CD14-positive monocyte (primary cell): ENCODE results near the gene ELFN1. TPM values are rescaled to one million over a fixed set of nuclear protein-coding genes. Genes with fewer than 3 reads are reported as not detected.

Experiments used
- DNase-seq, 3 donors: peaks; one replicate each; pipeline ENCODE4 v3.0.0-alpha.2; 2011 to 2022
- H2AFZ ChIP-seq: 2 replicates; pipeline ENCODE4 v1.6.0; 2012; ENCODE audit warnings: mild to moderate bottlenecking, low read depth, low read length, inconsistent platforms; ENCODE audit not compliant: insufficient read depth, poor library complexity, severe bottlenecking
- H3K27ac ChIP-seq, 2 donors: 1 replicate in 1 of 2; 2 replicates in 1 of 2; pipeline ENCODE4 v1.5.1; 2012 to 2013; ENCODE audit warnings: low read length in 2 of 2, control low read depth in 1 of 2, inconsistent platforms in 1 of 2, low read depth in 1 of 2, mild to moderate bottlenecking in 1 of 2
- H3K27me3 ChIP-seq, 2 donors: one replicate each; pipeline versions ENCODE4 v1.6.0 to v1.6.1; 2011 to 2013; ENCODE audit warnings: low read length in 2 of 2; ENCODE audit not compliant: control insufficient read depth in 2 of 2, insufficient read depth in 2 of 2
- H3K36me3 ChIP-seq, 2 donors: replicated peaks in 1 of 2; 1 replicate in 1 of 2; 2 replicates in 1 of 2; pipeline versions ENCODE4 v1.5.1 to v1.6.1; 2012 to 2013; ENCODE audit warnings: low read length in 2 of 2, control low read depth in 1 of 2, inconsistent platforms in 1 of 2, mild to moderate bottlenecking in 1 of 2; ENCODE audit not compliant: insufficient read depth in 2 of 2, control insufficient read depth in 1 of 2
- H3K4me1 ChIP-seq, 2 donors: 1 replicate in 1 of 2; 2 replicates in 1 of 2; pipeline versions ENCODE4 v1.5.1 to v1.6.1; 2012 to 2013; ENCODE audit warnings: low read length in 2 of 2, control low read depth in 1 of 2, inconsistent platforms in 1 of 2, mild to moderate bottlenecking in 1 of 2, moderate library complexity in 1 of 2; ENCODE audit not compliant: insufficient read depth in 2 of 2, control insufficient read depth in 1 of 2
- H3K4me2 ChIP-seq: replicated peaks from 2 replicates; pipeline ENCODE3; 2012; ENCODE audit warnings: low read length, moderate library complexity, mild to moderate bottlenecking; ENCODE audit not compliant: poor library complexity, severe bottlenecking; ENCODE audit errors: extremely low read depth
- H3K4me3 ChIP-seq, 3 experiments: fragments of 200-600 bp in 1 of 3; sonication (generic) in 1 of 3; replicated peaks in 1 of 3; 1 replicate in 2 of 3; 2 replicates in 1 of 3; pipeline ENCODE4 v1.5.1; 2011 to 2013; ENCODE audit warnings: low read length in 3 of 3, mild to moderate bottlenecking in 3 of 3, control low read depth in 2 of 3, low read depth in 2 of 3, inconsistent platforms in 1 of 3, moderate library complexity in 1 of 3
- H3K79me2 ChIP-seq: 2 replicates; pipeline ENCODE4 v1.6.0; 2012; ENCODE audit warnings: mild to moderate bottlenecking, control low read depth, inconsistent platforms, low read length, moderate library complexity; ENCODE audit not compliant: insufficient read depth
- H3K9ac ChIP-seq: 2 replicates; pipeline ENCODE4 v1.6.0; 2017; ENCODE audit warnings: low read length, mild to moderate bottlenecking; ENCODE audit not compliant: insufficient read depth, poor library complexity, severe bottlenecking
- H3K9me3 ChIP-seq, 2 donors: replicated peaks in 1 of 2; 1 replicate in 1 of 2; 2 replicates in 1 of 2; pipeline versions ENCODE4 v1.5.1 to v1.6.1; 2012 to 2013; ENCODE audit warnings: low read length in 2 of 2, control low read depth in 1 of 2; ENCODE audit not compliant: control insufficient read depth in 1 of 2, insufficient read depth in 1 of 2
- H4K20me1 ChIP-seq: 2 replicates; pipeline ENCODE4 v1.6.0; 2012; ENCODE audit warnings: mild to moderate bottlenecking, low read length, control low read depth, moderate library complexity; ENCODE audit not compliant: insufficient read depth
- H3K27ac Mint-ChIP-seq, 7 donors: one replicate each; pipeline ENCODE4 v1.8.0; 2020; ENCODE audit warnings: mild to moderate bottlenecking in 7 of 7, mixed read lengths in 7 of 7, moderate library complexity in 6 of 7, inconsistent platforms in 2 of 7
- H3K27me3 Mint-ChIP-seq, 3 donors: one replicate each; pipeline ENCODE4 v1.8.0; 2021 to 2022; ENCODE audit warnings: low read depth in 3 of 3, mild to moderate bottlenecking in 3 of 3, mixed read lengths in 3 of 3, moderate library complexity in 3 of 3, inconsistent platforms in 1 of 3
- H3K36me3 Mint-ChIP-seq, 2 donors: one replicate each; pipeline ENCODE4 v1.8.0; 2020; ENCODE audit warnings: mixed read lengths in 2 of 2, inconsistent platforms in 1 of 2, mild to moderate bottlenecking in 1 of 2
- H3K4me1 Mint-ChIP-seq: one replicate; pipeline ENCODE4 v1.8.0; 2020; ENCODE audit warnings: mild to moderate bottlenecking, mixed read lengths
- H3K4me3 Mint-ChIP-seq, 2 donors: one replicate each; pipeline ENCODE4 v1.8.0; 2020; ENCODE audit warnings: mild to moderate bottlenecking in 2 of 2, mixed read lengths in 2 of 2, moderate library complexity in 1 of 2
- H3K9me3 Mint-ChIP-seq, 7 donors: one replicate each; pipeline ENCODE4 v1.8.0; 2020 to 2022; ENCODE audit warnings: mixed read lengths in 7 of 7, mild to moderate bottlenecking in 6 of 7, moderate library complexity in 6 of 7, inconsistent platforms in 2 of 7
- CTCF ChIP-seq: fragments of 200-600 bp; IDR thresholded peaks from one replicate; pipeline ENCODE4 v1.8.0; 2022; ENCODE audit warnings: antibody characterized with exemption, mild to moderate bottlenecking
- WGBS: methylation state at CpG from one replicate; pipeline ENCODE4 v1.1.5; 2013; ENCODE audit warnings: missing lambda C conversion rate; ENCODE audit not compliant: insufficient coverage; 5-methylcytosine and 5-hydroxymethylcytosine counted together
- intact Hi-C, 2 donors: fragments of 100-400 bp; cut with micrococcal nuclease; formaldehyde crosslinking; loops; one replicate each; pipeline versions ENCODE4 v1.15.0 to v1.15.1; 2023
- polyA plus RNA-seq, 3 donors: library from polyadenylated mRNA; depleted of rRNA in 1 of 3; unstranded in 2 of 3; stranded (reverse) in 1 of 3; fragments of 300-500 nt in 2 of 3; fragments of >200 nt in 1 of 3; fragmentation: Illumina TruSeq in 2 of 3; gene quantifications; 1 replicate in 2 of 3; 2 replicates in 1 of 3; pipeline ENCODE4 v1.2.3, GENCODE V29; 2012 to 2021

ELFN1 gene
- polyA plus RNA-seq, 3 donors, result not detected

- H3K4me3 Mint-ChIP-seq, result no peak overlapping the region
- no peak overlapping the region for H3K27ac Mint-ChIP-seq
- Histone ChIP-seq H3K4me3 (no peak overlapping the region), H3K9me3 (peaks cover 1 to 8% of the 10 kb centered on the region in 2 donors), H2AFZ (no peak overlapping the region), H3K27ac (no peak overlapping the region), H3K4me2 (no peak overlapping the region), H3K27me3 (no peaks in the 10 kb centered on the region), H3K4me1 (no peaks in the 10 kb centered on the region), H3K36me3 (no peaks in the 10 kb centered on the region), H3K9ac (no peak overlapping the region), H3K79me2 (no peaks in the 10 kb centered on the region), H4K20me1 (no peaks in the 10 kb centered on the region)
- no peak for DNase-seq
- H3K27me3 Mint-ChIP-seq, result peaks cover 3 to 15% (median 4%) of the 10 kb centered on the region in 3 donors
- H3K36me3 Mint-ChIP-seq, result no peaks in the 10 kb centered on the region
- TF ChIP-seq CTCF, result no peak
- WGBS, result 90% methylated on average over 10 of the region's 18 CpGs
- intact Hi-C loops, result no loop called here
- H3K4me1 Mint-ChIP-seq, result no peaks in the 10 kb centered on the region
- peaks cover 2 to 11% (median 8%) of the 10 kb centered on the region in 7 donors for H3K9me3 Mint-ChIP-seq
These were observed 27.5 kb downstream of the ELFN1 start for GRCh38 chr7:1697499-1698125.

GRCh38 chr7:1698201-1698600, 28.1 kb downstream of the ELFN1 start:
- no peaks in the 10 kb centered on the region for H3K36me3 ChIP-seq
- no peak overlapping the region for H3K4me3 ChIP-seq
- Mint-ChIP-seq H3K4me1 (no peaks in the 10 kb centered on the region), H3K36me3 (no peaks in the 10 kb centered on the region), H3K27me3 (peaks cover 3 to 15% (median 7%) of the 10 kb centered on the region in 3 donors), H3K27ac (no peak overlapping the region), H3K9me3 (peaks cover 7 to 17% (median 12%) of the 10 kb centered on the region in 7 donors), H3K4me3 (no peak overlapping the region)
- no peaks in the 10 kb centered on the region for H3K79me2 ChIP-seq
- no peaks in the 10 kb centered on the region for H3K4me1 ChIP-seq
- no CpG with 5 or more reads among the region's 9 CpGs for WGBS
- peaks cover 5 to 8% of the 10 kb centered on the region in 2 donors for H3K9me3 ChIP-seq
- H3K9ac ChIP-seq, result no peak overlapping the region
- H2AFZ ChIP-seq, result no peak overlapping the region
- no peak overlapping the region for H3K4me2 ChIP-seq
- intact Hi-C loops, result no loop called here
- DNase-seq, result no peak
- no peaks in the 10 kb centered on the region for H3K27me3 ChIP-seq
- H4K20me1 ChIP-seq, result no peaks in the 10 kb centered on the region
- TF ChIP-seq CTCF, result no peak
- H3K27ac ChIP-seq, result no peak overlapping the region
